Ovary (tissue), 3 donors: Measurements from ENCODE around the gene RAD51AP2.

Experiments used
- CTCF ChIP-seq, 3 donors: fragments of 450-650 bp in 2 of 3; fragments of 200-600 bp in 1 of 3; IDR thresholded peaks; one replicate each; pipeline versions ENCODE4 v1.5.1 to v1.8.0; 2016 to 2022; ENCODE audit warnings: antibody characterized with exemption in 3 of 3, mild to moderate bottlenecking in 1 of 3
- POLR2A ChIP-seq: fragments of 450-650 bp; IDR thresholded peaks from one replicate; pipeline ENCODE4 v1.6.1; 2017; ENCODE audit warnings: antibody characterized with exemption, mild to moderate bottlenecking, moderate library complexity
- donor health status: DM: no; HTN: no; CAD: no.

GRCh38 chr2:17536416-17536815, 18.2 kb upstream of the RAD51AP2 start:
- TF ChIP-seq CTCF (IDR thresholded peaks at IDR 0.05) (no peak), POLR2A (no peak)
